HG02970 (cell line): ENCODE results near the gene PGAP3.
"Not testable (repeated sequence)": the region's sequence is repeated elsewhere in the genome, so short reads cannot be mapped to it uniquely, and the experiment has no call there.

Experiments
- ATAC-seq: cut with Tn5 transposase; IDR thresholded peaks from one replicate; pipeline ENCODE4 v1.9.1; 2021; ENCODE audit warnings: mild to moderate bottlenecking, moderate library complexity, moderate number of reproducible peaks; ENCODE audit not compliant: unreplicated experiment, low FRiP score

The PGAP3 gene

GRCh38 chr17:39716073-39716818 lies 28.4 kb upstream of the PGAP3 start:
- no peak for ATAC-seq

GRCh38 chr17:39715375-39716072 lies 27.7 kb upstream of the PGAP3 start:
- ATAC-seq: no peak

GRCh38 chr17:39714234-39714633 lies 26.4 kb upstream of the PGAP3 start:
- ATAC-seq: no peak

- ATAC-seq: no peak
Observed at GRCh38 chr17:39711851-39712250, 24.0 kb upstream of the PGAP3 start.

- ATAC-seq: not testable (repeated sequence)
Observed at GRCh38 chr17:39711071-39711470, 23.2 kb upstream of the PGAP3 start.

GRCh38 chr17:39709998-39710964 lies 22.4 kb upstream of the PGAP3 start:
- ATAC-seq: no peak

- no peak for ATAC-seq
Observed at GRCh38 chr17:39709319-39709997, 21.6 kb upstream of the PGAP3 start.

- no peak for ATAC-seq
Observed at GRCh38 chr17:39706921-39707337, 19.1 kb upstream of the PGAP3 start.

GRCh38 chr17:39706383-39706782 lies 18.5 kb upstream of the PGAP3 start:
- ATAC-seq: no peak

- no peak for ATAC-seq
Observed at GRCh38 chr17:39705786-39706348, 18.0 kb upstream of the PGAP3 start.

GRCh38 chr17:39704821-39705551 lies 17.1 kb upstream of the PGAP3 start:
- ATAC-seq: no peak

- no peak for ATAC-seq
Observed at GRCh38 chr17:39703913-39704312, 16.1 kb upstream of the PGAP3 start.

GRCh38 chr17:39702901-39703893 lies 15.3 kb upstream of the PGAP3 start:
- no peak for ATAC-seq

GRCh38 chr17:39701784-39702422 lies 14.0 kb upstream of the PGAP3 start:
- ATAC-seq: no peak

GRCh38 chr17:39701012-39701783 lies 13.3 kb upstream of the PGAP3 start:
- no peak for ATAC-seq

GRCh38 chr17:39700148-39700987 lies 12.5 kb upstream of the PGAP3 start:
- no peak for ATAC-seq
